Endothelial cell of umbilical vein (primary cell): ENCODE results near the gene DEPDC1. TPM values are rescaled to one million over a fixed set of nuclear protein-coding genes. Genes with fewer than 3 reads are reported as not detected.

Experiments
- BruUV-seq: library from RNA; stranded (reverse); fragments of 400-500 nt; replicated peaks from 2 replicates; lab custom pipeline; 2021; lab: Mats Ljungman, UMichigan
- CTCF ChIA-PET: fragments of 300-600, 350-600 bp; sonication (Branson Sonifier 250); formaldehyde crosslinking; loops from one replicate; lab custom pipeline; 2021; ENCODE audit warnings: antibody characterized with exemption, inconsistent platforms; lab: Charles Lee
- POLR2A ChIA-PET: fragments of 300-600, 350-600 bp; sonication (Branson Sonifier 250); formaldehyde crosslinking; loops from one replicate; lab custom pipeline; 2021; ENCODE audit warnings: antibody characterized with exemption, inconsistent platforms; lab: Charles Lee
- DNase-seq: peaks from one replicate; pipeline ENCODE4 v3.0.0-alpha.2; 2011; ENCODE audit warnings: low read depth, low spot score
- FAIRE-seq: peaks from 2 replicates; lab custom pipeline; 2011; peaks lifted over from hg19 to GRCh38; lab: Jason Lieb, UNC
- H2AFZ ChIP-seq: 2 replicates; pipeline ENCODE4 v1.6.0; 2012; ENCODE audit warnings: low read depth, low read length, control low read depth, inconsistent platforms
- H3K27ac ChIP-seq: 2 replicates; pipeline ENCODE4 v1.5.1; 2011; ENCODE audit warnings: low read depth, mild to moderate bottlenecking, control low read depth, low read length, moderate library complexity; ENCODE audit not compliant: insufficient read depth
- H3K27me3 ChIP-seq, 2 experiments: 2 replicates each; pipeline versions ENCODE4 v1.6.0 to v1.6.1; 2011; ENCODE audit warnings: low read length in 2 of 2, mixed read lengths in 1 of 2; ENCODE audit not compliant: control insufficient read depth in 2 of 2, insufficient read depth in 2 of 2
- H3K36me3 ChIP-seq, 2 experiments: 2 replicates in 1 of 2; 3 replicates in 1 of 2; pipeline ENCODE4 v1.5.1; 2011; ENCODE audit warnings: low read length in 2 of 2, mild to moderate bottlenecking in 1 of 2, moderate library complexity in 1 of 2; ENCODE audit not compliant: control insufficient read depth in 2 of 2, insufficient read depth in 2 of 2; ENCODE audit errors: extremely low read depth in 1 of 2
- H3K4me1 ChIP-seq: 3 replicates; pipeline ENCODE4 v1.5.1; 2011; ENCODE audit warnings: mild to moderate bottlenecking, low read length; ENCODE audit not compliant: control insufficient read depth, insufficient read depth; ENCODE audit errors: extremely low read depth
- H3K4me2 ChIP-seq: 2 replicates; pipeline ENCODE4 v1.6.1; 2011; ENCODE audit warnings: low read length, control low read depth, mixed read lengths; ENCODE audit not compliant: insufficient read depth
- H3K4me3 ChIP-seq, 3 experiments: fragments of 200-600 bp in 1 of 3; sonication (generic), shearing (Covaris generic) in 1 of 3; replicated peaks in 1 of 3; 2 replicates each; pipeline ENCODE4 v1.5.1; 2011 to 2016; ENCODE audit warnings: control low read depth in 3 of 3, low read length in 3 of 3, mild to moderate bottlenecking in 2 of 3, inconsistent platforms in 1 of 3, low read depth in 1 of 3, moderate library complexity in 1 of 3; ENCODE audit not compliant: insufficient read depth in 1 of 3
- H3K79me2 ChIP-seq: 2 replicates; pipeline ENCODE4 v1.6.0; 2012; ENCODE audit warnings: low read length, inconsistent platforms; ENCODE audit not compliant: control insufficient read depth, insufficient read depth
- H3K9ac ChIP-seq: replicated peaks from 2 replicates; pipeline ENCODE3; 2011; ENCODE audit warnings: low read length, control low read depth; ENCODE audit not compliant: insufficient read depth; ENCODE audit errors: extremely low read depth
- H3K9me1 ChIP-seq: replicated peaks from 3 replicates; pipeline ENCODE4 v1.6.0; 2011; ENCODE audit warnings: mild to moderate bottlenecking, low read length; ENCODE audit not compliant: control insufficient read depth, insufficient read depth; ENCODE audit errors: extremely low read depth
- H3K9me3 ChIP-seq: replicated peaks from 2 replicates; pipeline ENCODE4 v1.5.1; 2012; ENCODE audit warnings: low read length, inconsistent platforms; ENCODE audit not compliant: control insufficient read depth, insufficient read depth
- H4K20me1 ChIP-seq: replicated peaks from 2 replicates; pipeline ENCODE3; 2011; ENCODE audit warnings: mild to moderate bottlenecking, low read length; ENCODE audit not compliant: control insufficient read depth, insufficient read depth; ENCODE audit errors: extremely low read depth
- CTCF ChIP-seq, 2 donors: IDR thresholded peaks; 1 replicate in 1 of 2; 2 replicates in 1 of 2; pipeline ENCODE4 v1.5.1; 2011; ENCODE audit warnings: low read length in 2 of 2, mild to moderate bottlenecking in 2 of 2, moderate library complexity in 2 of 2, control low read depth in 1 of 2, inconsistent platforms in 1 of 2, low read depth in 1 of 2; ENCODE audit not compliant: insufficient read depth in 1 of 2; ENCODE audit errors: extremely low read depth in 1 of 2
- EZH2 ChIP-seq: IDR thresholded peaks from 2 replicates; pipeline ENCODE4 v1.6.1; 2012; ENCODE audit warnings: borderline replicate concordance, low read depth, mild to moderate bottlenecking, moderate library complexity, low read length, inconsistent platforms; ENCODE audit not compliant: severe bottlenecking
- FOS ChIP-seq: IDR thresholded peaks from 2 replicates; pipeline ENCODE4 v1.6.1; 2011; ENCODE audit warnings: mild to moderate bottlenecking, low read length, moderate library complexity, borderline replicate concordance; ENCODE audit not compliant: insufficient read depth
- GATA2 ChIP-seq: IDR thresholded peaks from 2 replicates; pipeline ENCODE4 v1.7.0; 2011; ENCODE audit warnings: low read depth, mild to moderate bottlenecking, moderate library complexity, mixed read lengths, low read length; ENCODE audit not compliant: insufficient read length, insufficient read depth
- JUN ChIP-seq: IDR thresholded peaks from 2 replicates; pipeline ENCODE4 v1.6.1; 2011; ENCODE audit warnings: borderline replicate concordance, low read depth; ENCODE audit not compliant: insufficient read length, insufficient read depth
- MAX ChIP-seq: IDR thresholded peaks from 2 replicates; pipeline ENCODE4 v1.6.1; 2011; ENCODE audit not compliant: insufficient read depth, insufficient read length
- MYC ChIP-seq: IDR thresholded peaks from one replicate; pipeline ENCODE4 v1.6.1; 2011; ENCODE audit warnings: mild to moderate bottlenecking, low read depth, low read length
- POLR2A ChIP-seq: IDR thresholded peaks from 2 replicates; pipeline ENCODE4 v1.6.1; 2012; ENCODE audit warnings: low read depth, mild to moderate bottlenecking, control low read depth, low read length
- dilution Hi-C: fragments of 300-500 bp; cut with MboI; formaldehyde crosslinking; loops from one replicate; pipeline ENCODE4 v1.15.0; 2019; ENCODE audit warnings: low sequenced_read_pairs; ENCODE audit not compliant: extremely low pct_ligation_motif_present
- intact Hi-C: fragments of 100-400 bp; cut with micrococcal nuclease; formaldehyde crosslinking; loops from one replicate; pipeline ENCODE4 v1.10.0; 2022
- polyA plus RNA-seq, 4 experiments: library from polyadenylated mRNA; depleted of rRNA in 3 of 4; stranded (reverse) in 3 of 4; unstranded in 1 of 4; fragments of >200 nt; gene quantifications; 2 replicates each; pipeline versions ENCODE4 v1.2.1 to v1.2.3, GENCODE V29; 2011 to 2012; ENCODE audit warnings: missing spikeins in 1 of 4
- total RNA-seq: library from RNA; stranded (reverse); gene quantifications from 2 replicates; pipeline ENCODE4 v1.2.3, GENCODE V29; 2021

The DEPDC1 gene
- total and polyA plus RNA-seq, 2 donors (not counting 3 experiments of a cell fraction or from before 2014, with no cell fraction given) = 5.5 to 30.4 TPM

- H3K9ac ChIP-seq = no peak overlapping the region
- H3K4me3 ChIP-seq = no peak overlapping the region
- DNase-seq = no peak
- no peaks in the 10 kb centered on the region for H3K9me1 ChIP-seq
- H3K36me3 ChIP-seq = no peaks in the 10 kb centered on the region
- intact Hi-C loops (no loop called here), dilution Hi-C loops (no loop called here)
- BruUV-seq = no TSS peak
- POLR2A ChIA-PET = no interaction called here
- peaks cover 2% of the 10 kb centered on the region for H3K9me3 ChIP-seq
- no peaks in the 10 kb centered on the region for H4K20me1 ChIP-seq
- H2AFZ ChIP-seq = no peak overlapping the region
- TF ChIP-seq JUN = no peak
- no peak for TF ChIP-seq EZH2
- TF ChIP-seq FOS = no peak
- no peak for TF ChIP-seq MYC
- TF ChIP-seq GATA2 = no peak
- no peak for TF ChIP-seq CTCF (IDR thresholded peaks at IDR 0.05; ENCODE audit: extremely low read depth in 1 of 2, insufficient read depth in 1 of 2, low read depth in 1 of 2, low read length in 2 of 2)
- TF ChIP-seq MAX = no peak
- TF ChIP-seq POLR2A = no peak
- CTCF ChIA-PET = no interaction called here
- FAIRE-seq = no peak
- H3K79me2 ChIP-seq = no peaks in the 10 kb centered on the region
- H3K27me3 ChIP-seq = no peaks in the 10 kb centered on the region
- H3K4me1 ChIP-seq = no peaks in the 10 kb centered on the region
- no peak overlapping the region for H3K4me2 ChIP-seq
- H3K27ac ChIP-seq = no peak overlapping the region
Observed at GRCh38 chr1:68503085-68503484, 6.2 kb upstream of the DEPDC1 start.
